ENCODE measurements around the gene PLA2G4E.

DNA sequence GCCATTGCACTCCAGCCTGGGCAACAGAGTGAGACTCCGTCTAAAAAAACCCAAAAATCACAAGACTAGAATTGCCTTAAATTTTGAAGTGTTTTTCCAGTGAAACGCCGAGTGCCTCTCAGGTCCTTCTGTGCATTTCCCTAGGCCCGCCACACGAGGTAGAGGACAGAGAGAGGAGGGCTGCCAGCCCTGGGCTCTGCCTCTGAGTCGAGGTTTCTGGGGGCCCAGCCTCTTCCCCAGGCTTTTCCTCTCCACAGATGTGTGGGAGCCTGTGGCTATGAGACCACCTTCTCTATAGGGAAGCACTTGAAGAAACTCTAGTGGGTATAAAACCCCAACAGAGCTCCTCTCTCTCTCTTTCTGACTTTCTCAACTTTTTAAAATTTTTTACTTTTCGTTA, 37.6 kb downstream of the PLA2G4E start:
- TF ChIP-seq TP53 (CRISPR knock-in tag; IDR thresholded peaks at IDR 0.05) (no peak), JUNB (IDR thresholded peaks at IDR 0.05) (no peak)
